Nephron (organoid): ENCODE data around the gene DPP3.

Source experiments
- H3K27ac Mint-ChIP-seq, 3 experiments: 2 replicates each; pipeline ENCODE4 v1.8.0; 2020; ENCODE audit warnings: mixed read lengths in 3 of 3, mild to moderate bottlenecking in 2 of 3, moderate library complexity in 1 of 3
- H3K27me3 Mint-ChIP-seq: 2 replicates; pipeline ENCODE4 v1.8.0; 2021; ENCODE audit warnings: low read depth, mild to moderate bottlenecking, moderate library complexity, mixed read lengths
- H3K36me3 Mint-ChIP-seq: 2 replicates; pipeline ENCODE4 v1.8.0; 2020; ENCODE audit warnings: low read depth, mixed read lengths
- H3K4me1 Mint-ChIP-seq: 2 replicates; pipeline ENCODE4 v1.8.0; 2020; ENCODE audit warnings: mixed read lengths
- H3K4me3 Mint-ChIP-seq, 3 experiments: 2 replicates each; pipeline ENCODE4 v1.8.0; 2020; ENCODE audit warnings: mild to moderate bottlenecking in 3 of 3, mixed read lengths in 3 of 3, moderate library complexity in 2 of 3
- H3K9me3 Mint-ChIP-seq: 2 replicates; pipeline ENCODE4 v1.8.0; 2020; ENCODE audit warnings: mixed read lengths
- CTCF ChIP-seq, 3 experiments: fragments of 200-600 bp; sonication (generic); IDR thresholded peaks; one replicate each; pipeline ENCODE4 v1.5.0; 2021; ENCODE audit warnings: antibody characterized with exemption in 3 of 3; ENCODE audit not compliant: unreplicated experiment in 3 of 3

Gene DPP3

GRCh38 chr11:66464916-66465315 lies 15.3 kb upstream of the DPP3 start:
- Mint-ChIP-seq H3K9me3 (peaks cover 6% of the 10 kb centered on the region), H3K4me3 (peak overlapping the region; percentile 92 to 96 (median 95)), H3K27me3 (peaks cover 4% of the 10 kb centered on the region), H3K4me1 (peaks cover 16% of the 10 kb centered on the region), H3K36me3 (peaks cover under 1% of the 10 kb centered on the region), H3K27ac (peak overlapping the region; percentile 51 to 89 (median 62))
- no peak for TF ChIP-seq CTCF (IDR thresholded peaks at IDR 0.05; ENCODE audit: unreplicated experiment in 3 of 3)

- peaks cover 6% of the 10 kb centered on the region for H3K9me3 Mint-ChIP-seq
- peak overlapping the region; percentile 62 to 89 (median 85) for H3K27ac Mint-ChIP-seq
- peaks cover 5% of the 10 kb centered on the region for H3K36me3 Mint-ChIP-seq
- H3K4me1 Mint-ChIP-seq: peaks cover 16% of the 10 kb centered on the region
- peaks cover 4% of the 10 kb centered on the region for H3K27me3 Mint-ChIP-seq
- TF ChIP-seq CTCF (IDR thresholded peaks at IDR 0.05; ENCODE audit: unreplicated experiment in 3 of 3): no peak
- peak overlapping the region; percentile 92 to 96 (median 95) for H3K4me3 Mint-ChIP-seq
Measured at GRCh38 chr11:66465373-66466224, 14.6 kb upstream of the DPP3 start.

GRCh38 chr11:66466225-66467033 lies 13.8 kb upstream of the DPP3 start, which contains the start of gene PELI3:
PELI3 (plus strand) TSS chr11:66466905; CDS start chr11:66468129, 1,224 bp downstream.
- Mint-ChIP-seq H3K9me3 (peaks cover 6% of the 10 kb centered on the region), H3K27ac (peak within 1 kb of the TSS; percentile 62 to 89 (median 85)), H3K36me3 (peaks cover 5% of the 10 kb centered on the region), H3K4me3 (peak within 1 kb of the TSS; percentile 93 to 97 (median 96)), H3K4me1 (peaks cover 16% of the 10 kb centered on the region), H3K27me3 (peaks cover 4% of the 10 kb centered on the region)
- TF ChIP-seq CTCF (IDR thresholded peaks at IDR 0.05; ENCODE audit: unreplicated experiment in 3 of 3): no peak

- TF ChIP-seq CTCF (IDR thresholded peaks at IDR 0.05; ENCODE audit: unreplicated experiment in 3 of 3): peak; percentile 38 to 42 (median 38)
- Mint-ChIP-seq H3K27me3 (peaks cover 4% of the 10 kb centered on the region), H3K36me3 (peaks cover 5% of the 10 kb centered on the region), H3K27ac (peak overlapping the region in 2 of 3 experiments; percentile 58 to 70), H3K9me3 (peaks cover 6% of the 10 kb centered on the region), H3K4me3 (peak overlapping the region; percentile 93 to 97 (median 94)), H3K4me1 (peaks cover 16% of the 10 kb centered on the region)
Measured at GRCh38 chr11:66467034-66467659, 13.1 kb upstream of the DPP3 start.

GRCh38 chr11:66467756-66468155 lies 12.5 kb upstream of the DPP3 start:
- Mint-ChIP-seq H3K27ac (peak overlapping the region in 2 of 3 experiments; percentile 58 to 70), H3K27me3 (peaks cover 4% of the 10 kb centered on the region), H3K4me1 (peaks cover 16% of the 10 kb centered on the region), H3K9me3 (peaks cover 1% of the 10 kb centered on the region), H3K36me3 (peaks cover 5% of the 10 kb centered on the region), H3K4me3 (peak overlapping the region; percentile 93 to 97 (median 94))
- TF ChIP-seq CTCF (IDR thresholded peaks at IDR 0.05; ENCODE audit: unreplicated experiment in 3 of 3): no peak
